ENCODE results near the gene ZFPL1. TPM values are rescaled to one million over a fixed set of nuclear protein-coding genes. Genes with fewer than 3 reads are reported as not detected.

Gene ZFPL1
- polyA plus RNA-seq (ENCODE audit: insufficient read length): 24.1 TPM

DNA sequence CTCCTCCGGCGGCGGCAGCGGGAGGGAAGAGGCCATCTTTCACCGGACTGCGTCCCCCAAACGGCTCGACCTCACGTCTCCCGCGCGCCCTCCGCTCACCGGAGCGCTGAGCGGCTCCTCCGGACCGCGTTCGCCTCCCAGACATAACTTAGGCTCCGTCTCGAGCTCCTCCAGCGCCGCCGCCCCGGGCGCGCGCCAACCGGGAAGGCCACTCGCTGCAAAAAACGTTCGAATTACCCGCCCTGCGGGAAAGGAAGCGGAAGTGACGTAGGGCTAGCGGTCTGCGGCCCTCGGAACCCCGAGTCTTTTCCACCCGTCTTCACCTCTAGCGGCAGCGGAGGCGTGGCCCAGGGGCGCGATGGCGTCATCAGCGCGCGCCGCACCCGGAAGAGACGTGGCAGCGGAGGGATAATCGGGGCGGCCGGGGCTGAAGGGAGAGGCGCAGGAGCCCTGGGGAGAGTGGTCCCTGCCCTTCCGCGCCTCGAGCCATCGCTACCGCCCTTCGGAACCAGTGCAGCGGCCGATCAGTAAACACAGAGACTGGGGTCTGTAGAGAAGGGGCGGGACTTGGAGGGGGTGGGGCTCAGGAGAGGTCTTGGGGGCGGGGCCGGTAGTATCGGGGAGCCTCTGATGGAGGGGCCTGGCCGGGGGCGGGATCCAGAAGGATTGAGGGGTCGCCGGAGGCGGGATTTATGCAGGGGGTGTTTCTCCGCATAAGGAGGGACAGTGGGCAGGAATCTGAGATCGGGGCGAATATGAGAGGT lies at the start of gene ZFPL1, which contains the start of gene CDCA5:
Gene ZFPL1 (plus strand): TSS at position 389 of the 764 bp plus-strand sequence. CDS start 477 bp downstream, outside the sequence.
Gene CDCA5 (minus strand): TSS at position 207 of the 764 bp plus-strand sequence. CDS start 62 bp downstream, at position 145.
- DNase-seq: peak; percentile 96

GRCh38 chr11:65034423-65034822 lies 49.6 kb upstream of the ZFPL1 start:
- no peak for DNase-seq

DNA sequence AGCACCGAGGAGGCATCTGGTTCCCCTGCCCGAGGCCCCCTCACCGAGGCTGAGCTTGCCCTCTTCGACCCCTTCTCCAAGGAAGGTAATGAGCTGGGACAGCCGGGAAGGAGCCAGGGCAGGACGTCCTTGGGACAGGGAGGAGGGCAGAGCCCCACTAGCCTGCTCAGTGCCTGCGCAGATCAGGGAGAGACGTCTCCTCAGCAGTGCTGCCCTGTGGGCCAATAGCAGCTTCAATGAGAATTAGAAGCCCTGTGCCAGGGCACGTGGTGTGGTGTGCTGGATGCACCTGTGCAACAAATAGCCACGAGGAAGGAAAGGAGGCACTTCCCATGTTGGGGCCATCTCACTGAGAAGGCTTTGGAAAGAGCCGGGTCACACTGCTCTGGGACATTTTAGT lies 48.4 kb upstream of the ZFPL1 start:
- no peak for DNase-seq

- no peak for DNase-seq
These were observed 47.1 kb upstream of the ZFPL1 start for GRCh38 chr11:65036931-65037330.

- DNase-seq: no peak
These were observed 43.5 kb upstream of the ZFPL1 start for GRCh38 chr11:65040520-65040846.

GRCh38 chr11:65040847-65041622 lies 43.0 kb upstream of the ZFPL1 start, which contains the start of gene SAC3D1:
Gene SAC3D1 (plus strand): TSS chr11:65041210. CDS start chr11:65041293, 83 bp downstream.
- peak; percentile 89 for DNase-seq

DNA sequence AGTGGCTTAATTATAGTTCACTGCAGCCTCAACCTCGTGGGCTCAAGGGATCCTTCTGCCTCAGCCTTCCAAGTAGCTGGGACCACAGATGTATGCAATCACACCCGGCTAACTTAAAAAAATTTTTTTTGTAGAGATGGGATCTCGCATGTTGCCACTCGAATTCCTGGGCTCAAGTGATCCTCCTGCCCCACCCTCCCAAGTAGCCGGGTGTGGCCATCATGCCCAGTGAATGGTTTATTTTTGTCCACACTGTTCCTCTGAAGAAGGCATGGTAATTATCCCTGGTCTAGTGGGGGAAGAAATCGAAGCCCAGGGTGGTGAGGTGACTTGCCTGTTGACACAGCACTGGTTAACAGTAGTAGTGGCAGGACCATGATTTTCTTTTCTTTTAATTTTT lies 41.1 kb upstream of the ZFPL1 start:
- DNase-seq: no peak

DNA sequence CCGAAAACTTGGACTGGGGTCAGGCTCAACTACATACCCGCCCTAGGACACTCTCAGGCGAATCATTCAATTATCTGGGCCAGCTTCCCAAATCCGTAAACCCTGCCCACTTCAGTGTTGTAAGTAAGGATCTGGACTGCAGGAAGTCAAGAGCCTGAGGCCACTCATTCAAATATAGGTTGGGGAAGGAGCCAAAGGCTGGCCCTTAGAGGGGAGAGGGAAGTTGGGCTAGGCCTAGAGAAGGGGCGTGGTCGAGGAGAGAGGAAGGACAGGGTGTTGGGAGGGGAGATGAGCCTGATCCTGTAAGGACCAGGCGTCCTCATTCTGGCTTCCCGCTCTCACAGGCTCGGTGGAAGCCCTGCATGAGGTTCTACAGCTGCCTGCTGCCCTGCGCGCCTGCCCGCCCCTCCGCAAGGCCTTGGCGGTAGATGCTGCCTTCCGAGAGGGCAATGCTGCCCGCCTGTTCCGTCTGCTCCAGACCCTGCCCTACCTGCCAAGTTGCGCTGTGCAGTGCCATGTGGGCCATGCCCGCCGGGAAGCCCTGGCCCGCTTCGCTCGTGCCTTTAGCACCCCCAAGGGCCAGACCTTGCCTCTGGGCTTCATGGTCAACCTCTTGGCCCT lies 40.0 kb upstream of the ZFPL1 start:
- DNase-seq: peak; percentile 47

GRCh38 chr11:65045061-65045460 lies 39.0 kb upstream of the ZFPL1 start:
- no peak for DNase-seq

DNA sequence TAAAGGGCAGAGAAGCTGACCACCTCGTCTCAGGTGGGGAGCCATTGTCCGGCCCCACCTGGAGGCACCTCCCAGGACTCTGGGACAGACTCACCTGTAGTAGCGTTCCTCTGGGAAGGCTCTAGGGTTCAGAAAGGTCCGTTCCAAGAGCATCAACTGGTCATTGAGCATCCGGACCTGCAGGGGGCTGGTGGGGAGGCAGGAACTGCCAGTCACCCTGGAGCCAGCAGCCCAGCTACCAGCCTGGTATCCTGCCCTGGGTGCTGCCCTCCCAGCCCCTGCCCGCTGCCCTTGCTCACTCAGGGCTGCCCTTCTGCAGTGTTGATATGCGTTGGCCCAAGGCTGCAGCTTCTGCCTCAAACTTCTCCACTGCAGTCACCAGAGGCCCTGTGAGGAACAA lies 38.3 kb upstream of the ZFPL1 start:
- no peak for DNase-seq

DNA sequence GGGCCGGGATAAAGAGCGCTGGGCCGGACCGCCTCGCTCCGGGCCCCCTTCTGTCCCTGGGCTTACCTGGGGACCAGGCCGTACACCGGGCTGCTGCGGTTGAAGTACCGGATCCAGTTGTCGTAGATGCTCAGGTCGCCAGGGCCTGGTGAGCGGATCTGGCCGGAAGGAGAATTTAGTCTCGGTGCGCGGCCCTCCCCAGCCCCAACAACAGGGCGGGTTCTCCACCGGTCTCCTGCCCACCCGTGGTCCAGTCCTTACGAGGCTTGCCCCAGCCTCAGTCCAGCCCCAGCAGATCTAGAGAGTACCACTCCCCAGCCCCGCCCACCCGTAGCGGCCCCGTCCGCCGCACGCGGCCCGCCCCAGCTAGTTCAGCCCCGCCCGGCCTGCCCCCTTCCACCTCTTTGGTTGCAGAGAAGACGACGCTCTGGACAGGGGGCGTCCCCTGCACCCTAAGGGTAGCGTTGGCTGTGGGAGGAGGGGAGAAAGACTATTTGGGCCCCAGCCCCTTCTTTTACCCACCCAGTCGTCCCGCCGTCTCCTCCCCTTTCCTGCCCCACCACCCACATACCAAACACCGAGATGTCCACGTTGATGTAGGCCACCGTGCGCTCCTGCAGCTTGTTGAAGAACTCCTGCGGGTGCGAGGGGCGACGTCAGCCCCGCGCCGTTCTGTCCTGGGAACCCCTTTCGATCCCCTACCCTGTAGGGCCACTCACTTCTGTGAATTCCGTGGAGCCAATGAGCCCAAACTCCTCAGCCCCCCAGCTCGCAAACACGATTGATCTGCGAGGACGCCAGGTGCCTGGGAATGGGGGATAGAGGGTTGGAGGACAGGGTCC lies 36.2 kb upstream of the ZFPL1 start:
- no peak for DNase-seq

- DNase-seq: no peak
These were observed 32.6 kb upstream of the ZFPL1 start for GRCh38 chr11:65051398-65051858.

GRCh38 chr11:65053827-65054508 lies 30.1 kb upstream of the ZFPL1 start:
- no peak for DNase-seq

GRCh38 chr11:65055538-65055937 lies 28.5 kb upstream of the ZFPL1 start:
- DNase-seq: no peak

GRCh38 chr11:65056999-65057398 lies 27.0 kb upstream of the ZFPL1 start:
- DNase-seq: no peak

DNA sequence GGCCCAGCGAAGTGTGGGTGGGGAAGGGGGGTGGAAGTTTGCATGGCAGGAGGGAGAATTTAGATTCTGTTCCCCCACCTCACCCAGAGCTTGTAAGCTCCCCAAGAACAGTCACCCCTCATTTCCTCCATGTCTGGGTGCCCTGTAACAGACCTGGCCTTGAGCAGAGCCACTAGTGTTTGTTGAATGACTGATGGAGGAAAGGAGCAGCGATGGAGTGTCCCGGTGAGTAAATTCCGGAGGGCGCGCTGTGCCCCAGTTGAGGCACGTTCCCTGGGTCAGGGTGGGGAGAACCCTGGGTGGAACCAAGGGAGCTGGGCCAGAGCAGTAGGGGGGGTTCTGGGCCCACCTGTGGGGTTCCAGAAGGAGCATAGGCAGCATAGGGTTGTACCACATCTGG lies 26.5 kb upstream of the ZFPL1 start:
- no peak for DNase-seq

GRCh38 chr11:65058012-65058411 lies 26.0 kb upstream of the ZFPL1 start:
- no peak for DNase-seq

GRCh38 chr11:65058419-65059054 lies 25.5 kb upstream of the ZFPL1 start, which contains the start of gene NAALADL1:
Gene NAALADL1 (minus strand): TSS chr11:65058553. CDS start chr11:65058521, 32 bp downstream.
- no peak for DNase-seq

- no peak for DNase-seq
These were observed 24.5 kb upstream of the ZFPL1 start for GRCh38 chr11:65059523-65059922.

DNA sequence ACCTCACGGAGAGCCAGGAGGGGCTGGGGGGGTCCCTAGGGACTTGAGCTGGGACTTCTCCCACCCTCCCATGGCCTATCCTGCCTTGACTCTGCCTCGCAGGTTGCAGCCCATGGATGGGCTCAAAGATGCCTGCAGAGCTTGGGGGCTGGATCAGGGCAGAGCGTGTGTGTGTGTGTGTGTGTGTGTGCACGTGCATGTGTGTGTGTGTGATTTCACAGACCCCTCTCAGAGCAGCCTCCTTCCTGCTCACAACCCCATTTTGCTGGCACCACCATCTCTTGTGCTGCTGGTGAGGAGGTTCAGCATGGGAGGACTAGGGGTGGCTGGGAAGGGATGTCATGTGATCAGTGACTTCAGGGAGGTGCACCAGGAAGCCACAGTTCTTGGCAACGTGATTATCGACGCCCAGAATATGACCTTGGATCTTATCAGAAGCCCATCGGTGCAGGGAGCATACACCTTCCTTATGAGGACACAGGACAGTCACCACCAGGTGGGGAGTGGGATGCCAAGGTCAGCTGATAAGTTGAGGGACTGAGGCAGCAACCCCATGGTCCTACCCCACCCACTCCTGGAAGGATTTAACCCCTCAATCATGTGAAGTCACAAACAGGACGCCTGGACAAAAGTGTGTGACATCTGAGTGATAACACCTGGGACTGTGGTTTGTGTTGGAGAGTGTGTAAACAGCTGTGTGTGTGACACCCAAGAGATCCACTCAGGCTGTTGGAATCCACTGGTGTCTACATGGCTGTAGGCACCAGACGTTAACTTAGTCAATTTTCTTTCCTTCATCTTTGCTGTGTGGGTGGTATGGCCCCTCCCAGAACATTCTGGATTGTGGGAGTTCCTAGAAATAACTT lies 23.8 kb upstream of the ZFPL1 start:
- DNase-seq: no peak
